A549 (cell line): ENCODE measurements around the gene VSX1.

Experiments
- ESRRA ChIP-seq: fragments of 150-350 bp; IDR thresholded peaks from 2 replicates; pipeline ENCODE4 v1.6.1; 2014; ENCODE audit warnings: mild to moderate bottlenecking, low read length, borderline replicate concordance
- HDAC2 ChIP-seq: fragments of 200-600 bp; sonication (generic); IDR thresholded peaks from 2 replicates; pipeline ENCODE4 v1.6.1; 2016
- NFE2L2 ChIP-seq: fragments of 150-350 bp; conservative IDR thresholded peaks from 2 replicates; pipeline ENCODE4 v1.6.1; 2014; ENCODE audit warnings: low read length
- POLR2A ChIP-seq: IDR thresholded peaks from 2 replicates; pipeline ENCODE4 v1.6.1; 2012; ENCODE audit warnings: mild to moderate bottlenecking, low read length
- RAD21 ChIP-seq, 2 experiments: fragments of >200 bp in 1 of 2; sonication (Bioruptor Twin) in 1 of 2; formaldehyde crosslinking in 1 of 2; IDR thresholded peaks in 1 of 2; conservative IDR thresholded peaks in 1 of 2; 2 replicates in 1 of 2; 3 replicates in 1 of 2; pipeline ENCODE4 v1.6.1; 2012 to 2018; ENCODE audit warnings: inconsistent platforms in 1 of 2
- RARB ChIP-seq: fragments of 250-450 bp; sonication (Bioruptor Pico); IDR thresholded peaks from 2 replicates; pipeline ENCODE4 v1.8.0; 2021; ENCODE audit warnings: mild to moderate bottlenecking, moderate library complexity
- SREBF2 ChIP-seq: fragments of 450-650 bp; IDR thresholded peaks from 2 replicates; pipeline ENCODE4 v1.6.1; 2014; ENCODE audit warnings: mild to moderate bottlenecking, moderate library complexity
- ZNF302 ChIP-seq: fragments of 250-450 bp; sonication (Bioruptor Pico); IDR thresholded peaks from 2 replicates; pipeline ENCODE4 v1.9.0; 2021; ENCODE audit warnings: inconsistent platforms, mild to moderate bottlenecking, moderate library complexity
- TF ChIP-seq, protein P1 (sequence below): fragments of 250-450 bp; sonication (Bioruptor Pico); IDR thresholded peaks from 2 replicates; pipeline ENCODE4 v1.5.0; 2021; ENCODE audit warnings: mild to moderate bottlenecking, moderate library complexity, borderline replicate concordance
- TF ChIP-seq, protein P2 (sequence below): fragments of >200 bp; sonication (Bioruptor Twin); formaldehyde crosslinking; IDR thresholded peaks from 3 replicates; pipeline ENCODE4 v1.5.1; 2016
- TF ChIP-seq, protein P3 (sequence below): fragments of 200-600 bp; sonication (generic); IDR thresholded peaks from 2 replicates; pipeline ENCODE4 v1.6.1; 2016; ENCODE audit warnings: antibody characterized with exemption, mild to moderate bottlenecking, moderate library complexity
- TF ChIP-seq, protein P4 (sequence below): IDR thresholded peaks from 2 replicates; pipeline ENCODE4 v1.6.1; 2012; ENCODE audit warnings: low read depth, borderline replicate concordance

DNA sequence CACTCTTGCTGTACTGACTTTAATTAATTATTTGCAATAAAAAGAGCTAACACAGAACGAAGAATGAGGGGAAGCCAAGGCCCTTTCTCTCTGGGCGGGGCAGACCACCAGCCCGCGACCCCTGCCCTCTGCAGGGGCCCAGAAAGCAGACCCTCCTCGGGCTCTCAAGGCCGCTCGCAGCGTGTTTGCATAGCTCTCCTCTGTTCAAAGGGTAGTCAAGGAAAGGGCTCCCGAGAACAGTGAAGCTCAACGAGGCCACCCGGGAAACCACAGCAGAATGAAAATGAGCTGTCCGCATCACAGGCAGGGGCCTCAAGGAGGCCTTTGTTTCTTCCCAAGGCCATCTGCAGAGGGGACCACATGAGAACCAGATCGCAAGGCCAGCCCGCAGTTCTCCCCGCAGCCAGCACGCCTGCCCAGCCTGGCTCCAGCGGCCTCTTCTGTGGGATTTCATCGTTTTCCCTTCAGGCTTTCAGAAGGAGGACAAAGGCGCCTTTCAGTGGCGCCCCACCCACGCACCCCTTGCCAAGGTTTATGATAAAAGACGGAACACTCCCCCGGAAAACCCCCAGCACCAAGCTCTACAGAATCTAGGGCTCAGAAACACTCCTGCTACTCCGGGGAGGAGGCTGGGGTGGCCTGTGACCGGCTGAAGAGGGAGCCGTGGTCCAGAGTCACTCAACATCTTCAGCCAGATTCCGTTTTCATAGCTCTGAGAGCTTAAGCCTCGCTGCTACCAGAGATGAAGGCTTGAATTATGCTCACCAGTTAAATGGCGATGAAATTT, 49.3 kb downstream of the VSX1 start:
- TF ChIP-seq, protein P1, sequence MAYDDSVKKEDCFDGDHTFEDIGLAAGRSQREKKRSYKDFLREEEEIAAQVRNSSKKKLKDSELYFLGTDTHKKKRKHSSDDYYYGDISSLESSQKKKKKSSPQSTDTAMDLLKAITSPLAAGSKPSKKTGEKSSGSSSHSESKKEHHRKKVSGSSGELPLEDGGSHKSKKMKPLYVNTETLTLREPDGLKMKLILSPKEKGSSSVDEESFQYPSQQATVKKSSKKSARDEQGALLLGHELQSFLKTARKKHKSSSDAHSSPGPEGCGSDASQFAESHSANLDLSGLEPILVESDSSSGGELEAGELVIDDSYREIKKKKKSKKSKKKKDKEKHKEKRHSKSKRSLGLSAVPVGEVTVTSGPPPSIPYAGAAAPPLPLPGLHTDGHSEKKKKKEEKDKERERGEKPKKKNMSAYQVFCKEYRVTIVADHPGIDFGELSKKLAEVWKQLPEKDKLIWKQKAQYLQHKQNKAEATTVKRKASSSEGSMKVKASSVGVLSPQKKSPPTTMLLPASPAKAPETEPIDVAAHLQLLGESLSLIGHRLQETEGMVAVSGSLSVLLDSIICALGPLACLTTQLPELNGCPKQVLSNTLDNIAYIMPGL (CRISPR knock-in tag), result no peak
- TF ChIP-seq, protein P2, sequence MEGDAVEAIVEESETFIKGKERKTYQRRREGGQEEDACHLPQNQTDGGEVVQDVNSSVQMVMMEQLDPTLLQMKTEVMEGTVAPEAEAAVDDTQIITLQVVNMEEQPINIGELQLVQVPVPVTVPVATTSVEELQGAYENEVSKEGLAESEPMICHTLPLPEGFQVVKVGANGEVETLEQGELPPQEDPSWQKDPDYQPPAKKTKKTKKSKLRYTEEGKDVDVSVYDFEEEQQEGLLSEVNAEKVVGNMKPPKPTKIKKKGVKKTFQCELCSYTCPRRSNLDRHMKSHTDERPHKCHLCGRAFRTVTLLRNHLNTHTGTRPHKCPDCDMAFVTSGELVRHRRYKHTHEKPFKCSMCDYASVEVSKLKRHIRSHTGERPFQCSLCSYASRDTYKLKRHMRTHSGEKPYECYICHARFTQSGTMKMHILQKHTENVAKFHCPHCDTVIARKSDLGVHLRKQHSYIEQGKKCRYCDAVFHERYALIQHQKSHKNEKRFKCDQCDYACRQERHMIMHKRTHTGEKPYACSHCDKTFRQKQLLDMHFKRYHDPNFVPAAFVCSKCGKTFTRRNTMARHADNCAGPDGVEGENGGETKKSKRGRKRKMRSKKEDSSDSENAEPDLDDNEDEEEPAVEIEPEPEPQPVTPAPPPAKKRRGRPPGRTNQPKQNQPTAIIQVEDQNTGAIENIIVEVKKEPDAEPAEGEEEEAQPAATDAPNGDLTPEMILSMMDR, result no peak
- no peak for TF ChIP-seq POLR2A
- TF ChIP-seq ESRRA, result no peak
- no peak for TF ChIP-seq RARB
- TF ChIP-seq, protein P3, sequence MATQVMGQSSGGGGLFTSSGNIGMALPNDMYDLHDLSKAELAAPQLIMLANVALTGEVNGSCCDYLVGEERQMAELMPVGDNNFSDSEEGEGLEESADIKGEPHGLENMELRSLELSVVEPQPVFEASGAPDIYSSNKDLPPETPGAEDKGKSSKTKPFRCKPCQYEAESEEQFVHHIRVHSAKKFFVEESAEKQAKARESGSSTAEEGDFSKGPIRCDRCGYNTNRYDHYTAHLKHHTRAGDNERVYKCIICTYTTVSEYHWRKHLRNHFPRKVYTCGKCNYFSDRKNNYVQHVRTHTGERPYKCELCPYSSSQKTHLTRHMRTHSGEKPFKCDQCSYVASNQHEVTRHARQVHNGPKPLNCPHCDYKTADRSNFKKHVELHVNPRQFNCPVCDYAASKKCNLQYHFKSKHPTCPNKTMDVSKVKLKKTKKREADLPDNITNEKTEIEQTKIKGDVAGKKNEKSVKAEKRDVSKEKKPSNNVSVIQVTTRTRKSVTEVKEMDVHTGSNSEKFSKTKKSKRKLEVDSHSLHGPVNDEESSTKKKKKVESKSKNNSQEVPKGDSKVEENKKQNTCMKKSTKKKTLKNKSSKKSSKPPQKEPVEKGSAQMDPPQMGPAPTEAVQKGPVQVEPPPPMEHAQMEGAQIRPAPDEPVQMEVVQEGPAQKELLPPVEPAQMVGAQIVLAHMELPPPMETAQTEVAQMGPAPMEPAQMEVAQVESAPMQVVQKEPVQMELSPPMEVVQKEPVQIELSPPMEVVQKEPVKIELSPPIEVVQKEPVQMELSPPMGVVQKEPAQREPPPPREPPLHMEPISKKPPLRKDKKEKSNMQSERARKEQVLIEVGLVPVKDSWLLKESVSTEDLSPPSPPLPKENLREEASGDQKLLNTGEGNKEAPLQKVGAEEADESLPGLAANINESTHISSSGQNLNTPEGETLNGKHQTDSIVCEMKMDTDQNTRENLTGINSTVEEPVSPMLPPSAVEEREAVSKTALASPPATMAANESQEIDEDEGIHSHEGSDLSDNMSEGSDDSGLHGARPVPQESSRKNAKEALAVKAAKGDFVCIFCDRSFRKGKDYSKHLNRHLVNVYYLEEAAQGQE, result no peak
- TF ChIP-seq SREBF2, result no peak
- TF ChIP-seq RAD21 (conservative IDR thresholded peaks at IDR 0.05 in 1 of 2, IDR thresholded peaks at IDR 0.05 in 1 of 2), result no peak
- no peak for TF ChIP-seq HDAC2
- TF ChIP-seq, protein P4, sequence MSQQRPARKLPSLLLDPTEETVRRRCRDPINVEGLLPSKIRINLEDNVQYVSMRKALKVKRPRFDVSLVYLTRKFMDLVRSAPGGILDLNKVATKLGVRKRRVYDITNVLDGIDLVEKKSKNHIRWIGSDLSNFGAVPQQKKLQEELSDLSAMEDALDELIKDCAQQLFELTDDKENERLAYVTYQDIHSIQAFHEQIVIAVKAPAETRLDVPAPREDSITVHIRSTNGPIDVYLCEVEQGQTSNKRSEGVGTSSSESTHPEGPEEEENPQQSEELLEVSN, result no peak
- no peak for TF ChIP-seq NFE2L2
- no peak for TF ChIP-seq ZNF302 (CRISPR knock-in tag)
